ENCODE measurements around the gene C11orf91.
"Not testable (repeated sequence)": the region's sequence is repeated elsewhere in the genome, so short reads cannot be mapped to it uniquely, and the experiment has no call there.

Gene C11orf91

GRCh38 chr11:33696931-33697638 is 3.5 kb downstream of the C11orf91 start:
- DNase-seq: no peak

- no peak for DNase-seq
These were observed 4.2 kb downstream of the C11orf91 start for GRCh38 chr11:33696411-33696810.

DNA sequence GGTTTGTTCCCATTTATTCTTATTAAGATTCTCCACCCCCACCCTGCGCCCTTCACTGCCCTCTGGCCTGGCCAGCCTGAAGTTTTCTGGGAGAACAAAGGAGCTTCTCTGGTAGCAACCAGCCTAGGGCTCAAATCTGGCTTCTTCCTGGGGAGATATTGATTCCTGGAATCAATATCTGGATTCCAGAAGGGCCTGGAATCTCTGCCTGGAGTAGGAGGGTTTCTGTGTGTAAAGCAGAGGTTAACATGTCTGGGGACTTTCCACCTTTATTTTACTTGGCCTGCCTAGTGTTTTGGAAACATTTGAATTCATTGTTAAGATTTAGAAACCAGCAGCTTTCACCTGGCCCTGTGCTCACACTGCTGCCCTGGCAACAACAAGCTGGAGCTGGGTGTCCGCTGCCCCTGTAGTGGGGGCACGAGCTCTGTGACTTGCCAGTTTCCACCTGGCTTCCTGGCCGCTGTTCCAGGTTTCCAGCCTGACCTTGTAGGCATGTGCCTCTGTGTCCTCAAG is 5.5 kb downstream of the C11orf91 start:
- DNase-seq: no peak

- DNase-seq: no peak
These were observed 6.1 kb downstream of the C11orf91 start for GRCh38 chr11:33694346-33695050.

- no peak for DNase-seq
These were observed 8.1 kb downstream of the C11orf91 start for GRCh38 chr11:33692541-33692940.

DNA sequence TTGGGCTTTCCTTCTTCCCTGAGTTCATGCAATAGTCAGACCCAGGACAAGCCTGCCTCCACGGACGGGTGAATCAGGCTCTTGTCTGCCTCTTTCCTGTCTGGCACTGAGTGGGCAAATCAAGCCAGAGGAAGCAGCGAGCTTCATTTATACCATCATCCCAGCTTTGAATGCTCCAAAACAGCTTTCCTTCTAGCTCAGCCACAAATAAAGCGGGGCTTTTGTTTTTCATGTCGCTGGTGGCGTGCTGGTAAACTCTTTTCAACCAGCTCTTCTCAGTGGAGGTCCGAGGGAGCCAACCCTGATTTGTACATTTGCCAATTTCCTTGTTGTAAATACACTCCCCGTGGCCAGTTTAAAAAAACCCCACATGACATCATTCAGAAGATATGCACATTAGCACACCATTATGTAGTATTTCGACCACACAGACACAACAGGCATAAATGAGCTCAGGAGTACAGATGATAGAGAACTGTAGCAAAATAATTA is 8.6 kb downstream of the C11orf91 start:
- peak in 52 of 58 donors; percentile 14 to 82 (median 57) for DNase-seq

DNA sequence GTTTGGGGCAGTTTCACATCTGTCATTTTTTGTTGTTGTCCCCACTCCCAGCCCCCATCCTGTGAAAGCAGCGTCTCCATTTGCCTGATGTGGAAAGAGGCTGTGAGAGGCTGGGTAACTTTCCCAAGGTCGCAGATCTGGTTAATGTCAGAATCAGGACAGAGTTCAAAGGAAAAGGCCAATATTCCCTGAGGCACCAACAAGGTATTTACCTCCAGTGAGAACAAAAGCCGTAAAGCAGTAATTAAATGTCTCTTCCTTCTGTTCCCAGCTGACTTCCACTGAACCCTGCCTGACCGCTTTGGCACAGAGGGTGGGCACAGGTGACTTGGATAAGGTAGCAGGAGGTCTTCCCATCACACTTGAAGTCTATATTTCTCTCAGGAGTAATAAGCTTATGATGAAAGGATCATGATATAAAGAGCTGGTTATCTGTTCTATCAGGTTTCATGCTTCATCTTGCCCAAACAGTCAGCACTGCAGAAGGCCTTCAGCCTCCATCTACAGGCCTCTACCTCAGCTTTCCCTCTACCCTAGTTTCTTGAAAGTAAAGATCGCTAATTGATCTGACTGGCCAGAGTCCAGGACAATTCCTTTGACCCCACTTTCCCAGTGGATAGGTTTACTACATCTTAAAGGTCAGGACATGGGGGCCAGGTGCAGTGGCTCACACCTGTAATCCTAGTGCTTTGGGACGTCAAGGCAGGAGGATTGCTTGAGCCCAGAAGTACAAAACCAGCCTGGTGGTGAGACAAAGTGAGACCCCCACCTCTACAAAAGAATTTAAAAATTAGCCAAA is 9.4 kb downstream of the C11orf91 start:
- no peak for DNase-seq

DNA sequence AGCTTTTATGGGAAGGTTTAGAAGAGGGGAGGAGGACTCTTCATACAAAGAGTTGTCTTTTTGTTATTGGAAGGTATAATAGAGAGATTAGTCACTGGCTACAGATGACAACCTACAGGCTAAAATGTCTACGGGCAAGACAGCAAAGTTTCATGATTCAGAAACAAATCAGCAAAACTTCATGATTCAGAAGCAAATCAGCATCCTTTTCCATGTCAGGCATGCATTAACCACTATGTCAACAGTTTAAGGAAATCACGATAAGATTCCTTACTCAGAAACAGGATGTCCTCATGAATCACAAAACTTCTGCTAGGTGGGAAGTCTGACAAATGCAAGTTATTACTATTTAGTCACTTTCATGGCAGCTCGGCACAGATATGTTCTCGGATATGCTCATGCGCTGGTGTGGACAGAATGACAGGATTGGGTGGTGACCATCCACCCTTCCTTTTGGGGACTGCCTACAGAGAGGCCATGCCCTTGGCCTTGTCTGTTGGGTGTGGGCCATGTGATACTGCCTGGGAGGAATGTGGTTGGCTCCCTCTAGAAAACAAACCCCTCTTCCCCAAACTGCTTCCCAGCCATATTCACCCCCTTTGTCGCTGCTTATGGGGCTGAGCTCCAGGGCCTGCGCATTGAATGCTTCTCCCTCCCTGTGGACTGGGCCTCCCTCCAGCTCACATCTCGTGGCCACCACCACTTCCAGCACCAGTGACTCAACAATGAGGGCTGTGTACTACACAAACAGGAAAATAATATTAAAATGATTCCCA is 10.1 kb downstream of the C11orf91 start:
- peak in 46 of 58 donors; percentile 22 to 81 (median 46) for DNase-seq

GRCh38 chr11:33689501-33689900 is 11.1 kb downstream of the C11orf91 start:
- no peak for DNase-seq

DNA sequence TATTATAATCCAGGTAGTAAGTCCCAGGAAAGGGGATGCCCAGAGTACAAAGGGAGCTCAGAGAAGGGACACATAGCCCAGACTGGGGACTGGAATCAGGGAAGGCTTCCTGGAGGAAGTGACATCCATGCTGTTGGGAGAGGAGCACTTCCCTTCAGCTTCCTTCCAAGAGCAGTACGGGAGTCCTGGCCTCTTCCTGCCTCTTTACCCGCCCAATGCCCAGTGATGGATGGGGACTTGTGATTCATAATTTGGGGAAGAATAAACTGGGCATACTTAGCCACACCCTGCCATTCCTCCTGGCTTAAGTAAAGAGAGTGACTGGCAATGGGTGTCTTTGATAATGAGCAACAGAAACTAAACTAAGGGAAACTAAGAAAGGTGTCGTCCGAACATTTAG is 11.5 kb downstream of the C11orf91 start:
- no peak for DNase-seq

DNA sequence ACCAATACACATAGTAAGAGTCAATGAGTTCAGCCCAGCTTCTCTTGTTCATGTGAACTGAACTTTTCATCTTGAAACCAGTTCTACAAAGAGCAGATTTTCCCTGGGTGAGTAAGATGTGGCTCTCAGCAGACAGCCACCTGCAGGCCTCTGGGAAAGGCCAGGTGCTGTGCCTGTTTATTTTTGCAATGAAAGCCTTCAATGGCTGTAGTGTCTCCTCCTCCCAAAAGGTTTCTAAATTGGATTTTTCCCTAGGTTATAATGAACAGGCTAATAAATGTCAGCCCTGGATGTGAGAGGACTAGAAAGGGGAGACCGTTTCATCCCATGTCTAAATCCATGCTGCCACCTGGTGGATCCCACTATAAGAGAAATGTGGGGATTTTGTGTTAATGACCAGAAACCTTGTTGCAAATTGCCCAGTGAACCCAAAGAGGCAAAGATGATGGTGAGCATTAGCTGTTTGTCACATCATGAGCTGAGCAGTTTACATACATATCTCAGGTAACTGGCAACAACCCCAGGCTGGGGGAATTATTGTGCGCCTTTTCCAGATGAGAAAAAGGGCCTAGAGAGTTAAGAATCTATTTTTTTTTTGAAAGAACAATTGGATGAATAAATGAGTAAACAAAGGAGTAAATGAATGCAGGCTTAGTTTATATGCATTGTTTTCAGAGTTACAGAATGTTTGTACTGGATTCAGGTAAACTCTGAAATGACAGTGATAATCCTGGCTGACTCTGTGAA is 12.7 kb downstream of the C11orf91 start:
- DNase-seq: peak in 31 of 58 donors; percentile 7 to 67 (median 37)

DNA sequence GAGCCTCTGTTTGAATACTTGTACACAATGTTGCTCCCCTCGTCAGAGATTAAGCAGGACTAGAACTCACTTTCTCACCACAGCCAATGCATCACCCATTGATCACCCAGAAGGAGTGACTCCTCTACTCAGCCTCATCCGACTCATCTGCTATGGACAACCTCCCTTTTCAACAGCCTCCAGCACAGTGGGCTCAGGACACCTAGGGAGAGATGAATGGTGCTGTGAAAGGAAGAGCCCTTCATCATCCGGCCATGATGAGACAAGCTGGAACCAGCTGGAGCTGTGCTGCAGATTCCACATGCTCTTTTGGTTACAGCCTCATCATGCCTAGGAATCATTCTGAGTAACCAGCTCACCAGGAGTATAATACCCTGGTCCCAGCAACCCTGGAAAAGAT is 15.5 kb downstream of the C11orf91 start:
- DNase-seq: no peak

DNA sequence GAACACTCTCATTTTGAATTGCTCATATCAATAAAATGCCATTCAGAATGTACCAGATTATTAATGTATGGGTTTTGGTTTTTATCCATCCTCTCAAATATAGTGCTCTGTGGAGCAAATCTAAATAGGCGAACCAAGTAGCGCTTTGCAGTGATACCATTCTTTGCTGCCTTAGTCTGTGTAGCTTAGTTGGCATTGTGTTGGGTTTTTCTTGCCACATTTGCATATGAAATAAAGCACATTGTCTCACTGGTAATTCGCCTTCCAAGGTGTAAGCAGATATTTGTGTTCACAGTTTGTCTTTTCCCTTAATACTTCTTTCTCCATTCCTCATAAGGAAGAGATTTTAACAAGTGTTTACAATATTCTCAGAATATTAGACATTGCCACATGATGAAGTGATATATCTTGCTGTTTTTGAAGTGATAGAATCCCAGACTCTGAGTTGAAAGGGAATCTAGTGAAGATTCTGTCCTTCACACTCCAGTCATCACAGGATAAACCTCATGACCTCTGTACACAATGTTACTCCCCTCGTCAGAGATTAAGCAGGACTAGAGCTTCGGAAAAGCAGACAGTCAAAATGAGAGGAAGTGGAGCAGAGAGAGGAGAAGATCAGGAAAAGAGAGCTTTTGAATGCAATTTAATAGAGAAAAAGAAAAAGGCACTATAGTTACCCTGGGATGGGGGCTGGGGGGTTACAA is 16.5 kb downstream of the C11orf91 start:
- DNase-seq: no peak

DNA sequence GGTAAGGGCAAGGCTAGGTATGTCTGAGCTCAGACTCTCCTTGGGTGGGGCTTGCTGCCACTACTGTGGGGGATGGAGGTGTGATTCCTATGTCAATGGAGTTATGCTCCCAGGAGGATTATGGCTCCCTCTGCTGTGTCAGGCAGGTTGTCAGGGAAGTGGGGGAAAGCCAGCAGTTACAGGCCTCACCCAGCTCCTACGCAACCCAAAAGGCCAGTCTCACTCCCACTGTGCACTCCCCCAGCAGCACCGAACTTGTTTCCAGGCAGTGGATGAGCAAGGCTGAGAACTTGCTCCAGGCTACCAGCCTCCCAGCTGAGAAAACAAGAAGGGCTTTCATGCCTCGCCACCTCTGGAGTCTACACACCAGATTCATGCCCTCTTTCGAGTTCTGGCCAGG is 18.2 kb downstream of the C11orf91 start:
- peak in 1 of 58 donors; percentile 12 for DNase-seq

DNA sequence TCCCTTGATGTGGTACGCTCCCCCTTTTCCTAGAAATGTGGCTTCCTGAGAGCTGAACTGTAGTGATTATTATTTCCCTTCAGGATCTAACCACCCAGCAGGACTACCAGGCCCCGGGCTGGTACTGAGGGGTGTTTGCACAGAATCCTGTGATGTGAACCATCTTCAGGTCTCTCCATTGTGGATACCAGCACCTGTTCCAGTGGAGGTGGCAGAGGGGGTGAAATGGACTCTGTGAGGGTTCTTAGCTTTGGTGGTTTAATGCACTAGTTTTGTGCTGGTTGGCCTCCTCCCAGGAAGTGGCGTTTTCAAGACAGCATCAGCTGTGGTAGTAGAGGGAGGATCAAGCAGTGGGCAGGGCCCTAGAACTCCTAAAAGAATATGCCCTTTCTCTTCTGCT is 18.6 kb downstream of the C11orf91 start:
- no peak for DNase-seq

DNA sequence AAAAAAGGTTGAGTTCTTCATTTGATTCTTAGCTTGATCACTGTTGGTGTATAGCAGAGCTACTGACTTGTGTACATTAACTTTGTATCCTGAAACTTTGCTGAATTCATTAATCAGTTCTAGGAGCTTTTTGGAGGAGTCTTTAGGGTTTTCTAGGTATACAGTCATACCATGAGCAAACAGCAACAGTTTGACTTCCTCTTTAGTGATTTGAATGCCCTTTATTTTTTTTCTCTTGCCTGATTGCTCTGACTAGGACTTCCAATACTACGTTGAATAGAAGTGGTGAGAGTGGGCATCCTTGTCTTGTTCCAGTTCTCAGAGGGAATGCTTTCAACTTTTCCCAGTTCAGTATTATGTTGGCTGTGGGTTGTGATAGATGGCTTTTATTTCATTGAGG is 22.0 kb downstream of the C11orf91 start:
- not testable (repeated sequence) for DNase-seq

- no peak for DNase-seq
These were observed 26.4 kb downstream of the C11orf91 start for GRCh38 chr11:33674035-33674814.

GRCh38 chr11:33672273-33672672 is 28.4 kb downstream of the C11orf91 start:
- DNase-seq: no peak
